HG03354 (cell line): ENCODE measurements around the gene CAMTA2.
"Not testable (repeated sequence)": the region's sequence is repeated elsewhere in the genome, so short reads cannot be mapped to it uniquely, and the experiment has no call there.

Source experiments
- ATAC-seq: cut with Tn5 transposase; IDR thresholded peaks from one replicate; pipeline ENCODE4 v1.9.1; 2021; ENCODE audit warnings: mild to moderate bottlenecking; ENCODE audit not compliant: unreplicated experiment, poor library complexity, severe bottlenecking

Gene CAMTA2

GRCh38 chr17:4938069-4938491 lies 49.4 kb downstream of the CAMTA2 start:
- no peak for ATAC-seq

GRCh38 chr17:4937553-4937952 lies 49.9 kb downstream of the CAMTA2 start:
- no peak for ATAC-seq

DNA sequence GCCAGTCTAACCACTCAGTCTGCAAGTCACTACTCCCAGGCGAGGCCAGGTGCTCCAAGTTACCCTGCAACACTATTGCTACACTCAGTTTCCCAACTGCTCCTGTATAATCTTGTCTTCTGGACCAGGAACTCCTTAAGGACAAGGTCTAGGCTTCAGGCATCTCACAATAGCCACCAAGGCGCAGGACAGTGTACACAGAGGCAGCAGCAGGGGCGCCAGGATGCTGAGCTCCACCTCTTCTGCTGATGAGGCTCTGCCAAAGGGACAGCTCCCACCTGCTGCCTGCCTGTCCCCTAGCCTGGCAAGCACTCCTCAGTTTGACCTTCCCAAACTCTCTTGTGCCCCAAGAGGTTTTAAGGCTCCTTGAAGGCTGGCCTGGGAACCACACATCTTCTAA lies 51.0 kb downstream of the CAMTA2 start:
- ATAC-seq: no peak

DNA sequence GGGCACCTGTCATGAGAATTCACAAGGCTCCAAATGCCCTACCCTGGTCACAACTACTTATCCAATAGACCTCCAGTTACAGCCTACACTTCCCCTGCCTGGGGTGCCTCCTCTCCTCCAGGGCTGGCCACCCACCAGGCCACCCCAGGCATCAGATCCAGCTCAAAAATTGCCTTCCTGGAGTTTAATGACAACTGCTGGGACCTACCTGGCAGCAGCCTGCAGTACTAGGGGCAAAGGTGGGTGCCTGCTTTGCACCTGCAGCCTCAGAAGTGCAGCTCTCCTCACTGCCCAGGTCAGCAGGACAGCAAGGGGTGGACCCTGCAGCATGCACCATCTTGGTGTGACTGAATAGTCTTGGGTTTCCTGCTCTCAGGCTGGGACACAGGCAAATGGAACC lies 51.8 kb downstream of the CAMTA2 start:
- ATAC-seq: no peak

DNA sequence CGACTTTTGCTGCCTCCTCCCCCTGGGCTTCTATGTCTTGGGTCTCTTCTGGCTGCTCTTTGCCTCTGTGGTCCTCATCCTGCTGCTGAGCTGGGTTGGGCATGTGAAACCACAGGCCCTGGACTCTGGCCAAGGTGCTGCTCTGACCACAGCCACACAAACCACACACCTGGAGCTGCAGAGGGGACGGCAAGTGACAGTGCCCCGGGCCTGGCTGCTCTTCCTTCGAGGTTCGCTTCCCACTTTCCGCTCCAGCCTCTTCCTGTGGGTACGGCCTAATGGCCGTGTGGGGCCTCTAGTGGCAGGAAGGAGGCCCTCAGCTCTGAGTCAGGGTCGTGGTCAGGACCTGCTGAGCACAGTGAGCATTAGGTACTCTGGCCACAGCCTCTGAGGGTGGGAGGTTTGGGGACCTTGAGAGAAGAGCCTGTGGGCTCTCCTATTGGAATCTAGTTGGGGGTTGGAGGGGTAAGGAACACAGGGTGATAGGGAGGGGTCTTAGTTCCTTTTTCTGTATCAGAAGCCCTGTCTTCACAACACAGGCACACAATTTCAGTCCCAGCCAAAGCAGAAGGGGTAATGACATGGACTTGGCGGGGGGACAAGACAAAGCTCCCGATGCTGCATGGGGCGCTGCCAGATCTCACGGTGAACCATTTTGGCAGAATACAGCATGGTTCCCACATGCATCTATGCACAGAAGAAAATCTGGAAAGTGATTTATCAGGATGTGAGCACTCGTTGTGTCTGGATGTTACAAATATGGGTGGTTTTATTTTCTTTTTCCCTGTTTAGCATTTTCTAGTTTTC lies 53.1 kb downstream of the CAMTA2 start:
- no peak for ATAC-seq

GRCh38 chr17:4933646-4934045 lies 53.8 kb downstream of the CAMTA2 start:
- ATAC-seq: no peak

DNA sequence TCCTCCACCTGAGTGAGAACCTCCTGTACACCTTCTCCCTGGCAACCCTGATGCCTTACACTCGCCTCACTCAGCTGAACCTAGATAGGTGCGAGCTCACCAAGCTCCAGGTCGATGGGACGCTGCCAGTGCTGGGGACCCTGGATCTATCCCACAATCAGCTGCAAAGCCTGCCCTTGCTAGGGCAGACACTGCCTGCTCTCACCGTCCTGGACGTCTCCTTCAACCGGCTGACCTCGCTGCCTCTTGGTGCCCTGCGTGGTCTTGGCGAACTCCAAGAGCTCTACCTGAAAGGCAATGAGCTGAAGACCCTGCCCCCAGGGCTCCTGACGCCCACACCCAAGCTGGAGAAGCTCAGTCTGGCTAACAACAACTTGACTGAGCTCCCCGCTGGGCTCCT lies 54.7 kb downstream of the CAMTA2 start:
- no peak for ATAC-seq

- ATAC-seq: no peak
Measured at GRCh38 chr17:4931963-4932362, 55.5 kb downstream of the CAMTA2 start, which contains the start of gene GP1BA. Gene GP1BA, plus strand, starts transcription at chr17:4932277. Its CDS starts 328 bp downstream, at chr17:4932605.

- ATAC-seq: no peak
Measured at GRCh38 chr17:4928881-4929280, 58.6 kb downstream of the CAMTA2 start.

DNA sequence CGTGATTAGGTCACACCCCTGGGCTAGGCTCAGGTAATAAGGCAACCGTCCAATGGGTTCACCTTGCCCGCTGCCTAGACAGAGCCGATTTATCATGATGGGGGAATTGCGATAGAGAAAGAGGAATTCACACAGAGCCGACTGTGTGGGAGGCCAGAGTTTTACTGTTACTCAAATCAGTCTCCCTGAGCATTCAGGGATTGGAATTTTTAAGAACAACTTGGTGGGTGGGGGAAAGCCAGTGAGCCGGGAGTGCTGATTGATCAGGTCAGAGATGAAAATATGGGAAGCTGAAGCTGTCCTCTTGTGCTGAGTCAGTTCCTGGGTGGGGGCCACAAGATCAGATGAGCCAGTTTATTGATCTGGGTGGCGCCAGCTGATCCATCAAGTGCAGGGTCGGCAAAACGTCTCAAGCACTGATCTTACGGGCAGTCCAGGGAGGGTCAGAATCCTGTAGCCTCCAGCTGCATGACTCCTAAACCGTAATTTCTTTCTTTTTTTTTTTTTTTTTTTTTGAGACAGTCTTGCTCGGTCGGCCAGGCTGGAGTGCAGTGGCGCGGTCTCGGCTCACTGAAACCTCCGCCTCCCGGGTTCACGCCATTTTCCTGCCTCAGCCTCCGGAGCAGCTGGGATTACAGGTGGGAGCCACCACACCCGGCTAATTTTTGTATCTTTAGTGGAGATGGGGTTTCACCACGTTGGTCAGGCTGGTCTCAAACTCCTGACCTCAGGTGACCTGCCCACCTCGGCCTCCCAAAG lies 60.7 kb downstream of the CAMTA2 start:
- not testable (repeated sequence) for ATAC-seq

- ATAC-seq: no peak
Measured at GRCh38 chr17:4921320-4921719, 66.2 kb downstream of the CAMTA2 start.

GRCh38 chr17:4920351-4921048 lies 67.0 kb downstream of the CAMTA2 start:
- no peak for ATAC-seq

- ATAC-seq: no peak
Measured at GRCh38 chr17:4919511-4920047, 67.9 kb downstream of the CAMTA2 start.
